GM13976 (cell line): ENCODE measurements around the gene GAST.

Experiments used
- DNase-seq: peaks from one replicate; pipeline ENCODE4 v3.0.0; 2012; ENCODE audit warnings: low spot score
- in situ Hi-C: fragments of 300-500 bp; cut with MboI; formaldehyde crosslinking; loops from one replicate; pipeline ENCODE4 v1.12.0; 2022; ENCODE audit warnings: low sequenced_read_pairs, mixed read lengths, inconsistent platforms; ENCODE audit not compliant: unreplicated experiment
- TF ChIP-seq, protein P1 (sequence below): IDR thresholded peaks from 2 replicates; pipeline ENCODE4 v1.5.1; 2012; ENCODE audit warnings: borderline replicate concordance, mild to moderate bottlenecking; ENCODE audit not compliant: insufficient read depth; ENCODE audit errors: extremely low read depth, missing control alignments, control extremely low read depth

The GAST gene

DNA sequence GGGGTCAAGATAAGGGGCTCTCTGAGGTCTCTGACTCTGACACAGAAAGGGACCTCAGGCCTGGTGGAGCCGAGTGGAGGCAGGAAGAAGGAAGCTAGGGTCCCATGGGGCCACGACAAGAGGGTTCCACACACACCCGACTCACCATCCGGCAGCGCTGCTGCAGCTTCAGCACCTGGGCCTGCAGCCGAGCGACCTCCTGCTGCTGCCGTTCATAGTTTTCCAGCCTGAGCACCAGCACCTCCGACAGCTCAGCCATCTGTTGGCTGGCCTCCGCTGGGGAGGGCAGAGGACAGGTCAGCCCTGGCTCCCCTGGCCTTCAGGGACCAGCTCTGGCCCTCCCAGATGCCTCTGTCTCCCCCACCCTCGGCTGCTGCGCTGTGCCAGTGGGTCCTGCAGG is 15.9 kb downstream of the GAST start:
- in situ Hi-C loops: no loop called here
- TF ChIP-seq, protein P1, sequence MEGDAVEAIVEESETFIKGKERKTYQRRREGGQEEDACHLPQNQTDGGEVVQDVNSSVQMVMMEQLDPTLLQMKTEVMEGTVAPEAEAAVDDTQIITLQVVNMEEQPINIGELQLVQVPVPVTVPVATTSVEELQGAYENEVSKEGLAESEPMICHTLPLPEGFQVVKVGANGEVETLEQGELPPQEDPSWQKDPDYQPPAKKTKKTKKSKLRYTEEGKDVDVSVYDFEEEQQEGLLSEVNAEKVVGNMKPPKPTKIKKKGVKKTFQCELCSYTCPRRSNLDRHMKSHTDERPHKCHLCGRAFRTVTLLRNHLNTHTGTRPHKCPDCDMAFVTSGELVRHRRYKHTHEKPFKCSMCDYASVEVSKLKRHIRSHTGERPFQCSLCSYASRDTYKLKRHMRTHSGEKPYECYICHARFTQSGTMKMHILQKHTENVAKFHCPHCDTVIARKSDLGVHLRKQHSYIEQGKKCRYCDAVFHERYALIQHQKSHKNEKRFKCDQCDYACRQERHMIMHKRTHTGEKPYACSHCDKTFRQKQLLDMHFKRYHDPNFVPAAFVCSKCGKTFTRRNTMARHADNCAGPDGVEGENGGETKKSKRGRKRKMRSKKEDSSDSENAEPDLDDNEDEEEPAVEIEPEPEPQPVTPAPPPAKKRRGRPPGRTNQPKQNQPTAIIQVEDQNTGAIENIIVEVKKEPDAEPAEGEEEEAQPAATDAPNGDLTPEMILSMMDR: no peak
- DNase-seq: no peak

DNA sequence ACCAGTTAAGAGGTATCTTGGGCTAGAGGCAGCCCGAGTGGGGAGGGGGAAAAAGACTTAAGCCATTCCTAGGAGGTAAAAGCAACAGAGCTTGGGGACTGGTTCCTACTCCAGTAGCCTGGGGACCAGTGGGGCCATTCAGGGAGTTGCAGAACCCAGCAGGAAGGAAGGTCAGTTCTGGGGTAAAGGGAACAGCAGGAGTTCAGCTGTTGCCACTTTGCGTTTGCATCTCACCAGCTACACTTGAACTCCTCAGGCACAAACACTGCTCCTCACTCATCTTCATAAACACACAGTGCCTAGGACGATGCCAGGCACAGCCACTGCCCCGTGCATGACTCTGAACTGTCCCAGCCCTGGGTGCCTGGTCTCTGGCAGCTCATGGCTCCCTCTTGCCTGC is 18.3 kb downstream of the GAST start:
- TF ChIP-seq, protein P1: no peak
- DNase-seq: no peak
- in situ Hi-C loops: loop anchor here (10.0 kb wide), 1 partner anchor 74 kb away; no protein-coding TSS in a partner anchor

DNA sequence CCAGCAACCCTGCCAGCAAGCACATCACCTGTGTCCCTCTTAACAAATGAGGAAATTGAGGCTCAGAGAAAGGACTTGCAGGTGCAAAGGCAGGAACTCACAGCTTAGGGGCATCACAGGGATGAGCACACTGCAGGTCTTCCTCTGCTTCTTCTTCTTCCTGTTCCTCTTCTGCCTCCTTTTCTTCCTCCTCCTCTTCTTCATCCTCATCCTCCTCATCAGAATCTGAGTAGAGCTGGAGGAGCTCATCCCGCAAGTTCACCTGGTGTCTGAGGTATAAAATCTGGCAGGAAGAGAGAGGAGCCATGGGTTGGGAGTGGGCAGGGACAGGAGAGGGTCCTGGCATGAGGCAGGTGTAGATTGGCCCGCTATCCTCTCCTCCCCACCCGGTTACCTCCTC is 19.7 kb downstream of the GAST start:
- in situ Hi-C loops: loop anchor here (10.0 kb wide), 1 partner anchor 73 kb away; no protein-coding TSS in a partner anchor
- DNase-seq: no peak
- TF ChIP-seq, protein P1: no peak

DNA sequence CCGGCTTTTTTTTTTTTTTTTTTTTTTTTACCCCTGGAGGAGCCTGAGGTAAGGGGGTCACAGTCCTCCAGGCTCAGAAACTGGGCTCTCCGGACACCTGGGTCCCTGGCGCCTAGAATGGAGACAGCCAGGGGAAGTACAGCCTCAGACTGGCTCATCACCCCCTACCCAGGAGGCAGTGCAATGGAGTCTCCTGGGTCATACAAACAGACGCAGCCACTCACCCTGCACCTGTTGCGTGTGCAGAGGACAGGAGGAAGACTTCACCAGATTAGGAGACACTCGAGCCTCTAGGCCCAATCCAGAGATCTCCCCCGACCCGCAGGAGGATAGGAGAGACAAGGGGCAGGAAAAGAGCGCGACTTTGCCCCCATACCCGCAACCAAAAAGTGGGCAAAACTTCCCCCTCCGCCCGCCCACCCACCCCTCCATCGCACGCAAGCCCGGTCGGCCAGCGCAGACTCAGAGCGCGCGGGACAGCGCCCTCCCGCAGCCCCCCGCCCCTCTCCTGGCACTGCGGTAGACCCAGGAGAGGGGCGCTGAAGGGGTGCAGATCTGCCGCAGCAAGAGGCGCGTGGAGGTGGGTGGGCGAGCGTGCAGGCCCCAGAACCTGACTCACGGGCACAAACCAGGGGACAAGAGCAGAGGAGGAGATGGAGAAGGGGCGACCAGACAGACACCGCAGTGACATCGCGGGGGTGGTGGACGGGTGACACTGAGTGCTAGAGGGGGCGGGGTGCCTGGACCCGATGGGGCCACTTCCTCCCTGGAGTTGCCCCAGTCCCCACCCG is 21.4 kb downstream of the GAST start:
- DNase-seq: no peak
- TF ChIP-seq, protein P1: no peak
- in situ Hi-C loops: loop anchor here (10.0 kb wide), 1 partner anchor 71 kb away; no protein-coding TSS in a partner anchor

DNA sequence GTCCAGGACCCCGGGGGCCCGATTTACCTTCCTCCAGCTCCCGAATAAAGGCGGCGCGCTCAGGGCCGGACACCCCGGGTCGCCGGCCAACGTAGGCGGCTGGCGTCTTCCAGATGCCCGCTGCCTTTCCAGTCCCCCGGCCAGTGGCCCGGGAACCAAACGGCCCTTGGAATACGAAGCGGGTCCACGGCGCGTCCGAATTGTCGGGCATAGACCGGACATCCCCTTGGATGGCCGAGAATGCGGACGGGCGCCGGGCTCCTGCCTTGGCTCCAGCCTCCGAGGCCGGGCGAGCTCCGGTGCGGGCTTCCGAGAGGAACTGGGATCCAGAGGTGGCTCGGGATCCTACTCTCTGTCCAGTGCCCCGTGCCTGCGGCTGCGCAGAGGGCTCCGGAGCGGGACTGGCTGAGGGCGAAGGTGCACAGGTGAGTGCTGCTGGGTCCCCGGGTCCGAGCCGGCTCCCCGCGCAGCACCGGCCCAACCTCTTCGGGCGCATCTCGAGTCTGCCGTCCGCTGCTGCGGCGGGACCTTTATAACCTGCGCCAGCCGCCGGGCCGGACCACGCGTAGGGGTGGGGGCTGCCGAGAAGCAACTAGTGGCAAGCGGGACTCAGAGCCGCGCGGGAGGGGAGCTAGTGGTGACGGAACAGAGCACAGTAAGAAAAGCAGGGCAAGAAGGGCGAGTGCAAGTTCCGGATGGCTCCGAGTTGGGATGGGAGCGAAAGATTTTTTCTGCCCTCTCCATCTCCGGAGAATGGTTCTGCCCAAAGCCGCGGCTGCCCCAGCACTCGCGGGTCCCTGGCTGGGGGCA is 22.2 kb downstream of the GAST start, which contains the start of gene HAP1:
HAP1 (minus strand) TSS at position 505 of the 810 bp plus-strand sequence; CDS start at position 496, 9 bp downstream.
- DNase-seq: no peak
- in situ Hi-C loops: loop anchor here (10.0 kb wide), 1 partner anchor 70 kb away; no protein-coding TSS in a partner anchor
- TF ChIP-seq, protein P1: no peak

DNA sequence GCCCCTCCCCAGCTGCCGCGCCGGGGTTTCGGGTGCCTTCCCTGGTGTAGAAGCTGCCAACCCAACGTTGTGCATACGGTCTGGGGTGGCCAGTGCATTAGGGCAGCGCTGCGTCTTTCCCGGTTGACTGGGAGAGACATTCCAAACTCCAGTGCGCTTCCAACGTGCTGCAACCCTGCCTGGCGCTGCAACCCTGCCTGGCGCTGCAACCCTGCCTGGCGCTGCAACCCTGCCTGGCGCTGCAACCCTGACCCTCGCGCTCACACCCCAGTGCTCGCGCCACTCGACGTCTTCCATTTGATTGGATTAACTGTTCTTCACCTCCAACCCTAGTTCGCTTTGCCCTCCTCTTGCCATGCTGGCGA is 22.8 kb downstream of the GAST start:
- no peak for DNase-seq
- in situ Hi-C loops: loop anchor here (10.0 kb wide), 1 partner anchor 70 kb away; no protein-coding TSS in a partner anchor
- TF ChIP-seq, protein P1: no peak
